ENCODE measurements around the gene UBE2G1.
"Not testable (repeated sequence)": the region's sequence is repeated elsewhere in the genome, so short reads cannot be mapped to it uniquely, and the experiment has no call there.

Gene UBE2G1

GRCh38 chr17:4375039-4375748 lies 8.7 kb upstream of the UBE2G1 start:
- DNase-seq (ENCODE audit: low read depth, low spot score) = no peak

- no peak for DNase-seq (ENCODE audit: low read depth, low spot score)
These were observed 3.2 kb upstream of the UBE2G1 start for GRCh38 chr17:4369557-4370230.

DNA sequence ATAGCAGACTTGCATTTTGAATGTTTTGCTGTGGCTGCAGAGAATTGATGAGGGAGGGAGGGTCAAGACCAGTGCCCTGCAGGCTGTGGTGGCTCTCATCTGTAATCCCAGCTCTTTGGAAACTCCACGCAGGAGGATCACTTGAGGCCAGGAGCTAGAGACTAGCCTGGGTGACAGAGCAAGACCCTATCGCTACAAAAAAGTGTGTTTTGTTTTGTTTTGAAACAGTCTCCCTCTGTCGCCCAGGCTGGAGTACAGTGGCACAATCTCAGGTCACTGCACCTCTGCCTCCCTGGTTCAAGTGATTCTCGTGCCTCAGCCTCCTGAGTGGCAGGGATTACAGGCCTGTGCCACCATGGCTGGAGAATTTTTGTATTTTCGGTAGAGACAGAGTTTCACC lies 1.9 kb upstream of the UBE2G1 start:
- DNase-seq (ENCODE audit: low read depth, low spot score) = no peak

GRCh38 chr17:4367177-4367576 lies 702 bp upstream of the UBE2G1 start:
- not testable (repeated sequence) for DNase-seq (ENCODE audit: low read depth, low spot score)

GRCh38 chr17:4365628-4366326 lies 698 bp downstream of the UBE2G1 start:
- no peak for DNase-seq (ENCODE audit: low read depth, low spot score)

DNA sequence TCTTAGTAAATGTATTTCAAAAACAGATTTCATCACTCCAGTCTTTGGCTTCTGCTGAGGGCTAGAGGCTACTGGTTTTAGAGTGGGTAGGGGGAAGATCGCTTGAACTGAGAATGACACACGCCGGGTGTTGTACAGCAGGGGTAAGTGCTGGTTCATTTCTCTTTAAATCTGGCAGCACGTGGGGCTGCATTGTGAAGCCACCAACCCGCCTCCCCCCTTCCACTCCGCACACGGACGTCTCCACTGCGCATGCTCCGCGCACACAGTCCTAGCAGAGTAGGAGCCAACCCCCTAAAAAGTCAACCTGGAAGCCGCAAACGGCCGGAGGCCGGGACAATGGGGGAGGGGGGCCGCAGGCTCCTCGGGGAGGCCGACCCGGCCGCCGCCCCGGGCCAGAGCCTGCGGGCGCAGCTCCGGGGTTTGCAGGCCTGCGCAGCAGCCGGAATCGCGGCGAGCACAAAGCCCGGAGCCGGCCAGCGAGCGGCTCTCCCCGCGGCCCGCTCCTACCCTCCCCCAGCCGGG lies 1.3 kb downstream of the UBE2G1 start:
- peak; percentile 73 for DNase-seq (ENCODE audit: low read depth, low spot score)

- no peak for DNase-seq (ENCODE audit: low read depth, low spot score)
These were observed 1.8 kb downstream of the UBE2G1 start for GRCh38 chr17:4364622-4365041.

- no peak for DNase-seq (ENCODE audit: low read depth, low spot score)
These were observed 4.3 kb downstream of the UBE2G1 start for GRCh38 chr17:4362141-4362540.

DNA sequence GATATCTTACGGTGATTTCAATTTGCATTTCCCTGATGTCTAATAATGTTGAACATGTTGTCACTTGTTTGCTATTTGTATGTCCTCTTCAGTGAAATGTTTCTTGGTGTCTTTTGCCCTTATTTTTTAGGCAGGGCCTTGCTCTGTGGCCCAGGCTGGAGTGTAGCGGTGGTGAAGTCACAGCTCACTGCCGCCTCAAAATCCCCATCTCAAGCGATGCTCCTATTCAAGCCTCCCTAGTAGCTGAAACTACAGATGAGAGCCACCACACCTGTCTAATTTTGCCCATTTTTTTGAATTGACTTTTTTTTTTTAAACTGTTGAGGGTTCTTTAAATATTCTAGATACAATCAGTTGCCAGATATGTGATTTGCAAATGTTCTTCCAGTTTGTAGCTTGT lies 8.3 kb downstream of the UBE2G1 start:
- no peak for DNase-seq (ENCODE audit: low read depth, low spot score)

GRCh38 chr17:4357671-4358070 lies 8.8 kb downstream of the UBE2G1 start:
- no peak for DNase-seq (ENCODE audit: low read depth, low spot score)

GRCh38 chr17:4357030-4357628 lies 9.3 kb downstream of the UBE2G1 start:
- DNase-seq (ENCODE audit: low read depth, low spot score) = no peak

- no peak for DNase-seq (ENCODE audit: low read depth, low spot score)
These were observed 11.5 kb downstream of the UBE2G1 start for GRCh38 chr17:4354862-4355514.

GRCh38 chr17:4354206-4354605 lies 12.3 kb downstream of the UBE2G1 start:
- no peak for DNase-seq (ENCODE audit: low read depth, low spot score)

GRCh38 chr17:4350214-4350613 lies 16.3 kb downstream of the UBE2G1 start:
- not testable (repeated sequence) for DNase-seq (ENCODE audit: low read depth, low spot score)

- DNase-seq (ENCODE audit: low read depth, low spot score) = no peak
These were observed 20.8 kb downstream of the UBE2G1 start for GRCh38 chr17:4345581-4346252.

DNA sequence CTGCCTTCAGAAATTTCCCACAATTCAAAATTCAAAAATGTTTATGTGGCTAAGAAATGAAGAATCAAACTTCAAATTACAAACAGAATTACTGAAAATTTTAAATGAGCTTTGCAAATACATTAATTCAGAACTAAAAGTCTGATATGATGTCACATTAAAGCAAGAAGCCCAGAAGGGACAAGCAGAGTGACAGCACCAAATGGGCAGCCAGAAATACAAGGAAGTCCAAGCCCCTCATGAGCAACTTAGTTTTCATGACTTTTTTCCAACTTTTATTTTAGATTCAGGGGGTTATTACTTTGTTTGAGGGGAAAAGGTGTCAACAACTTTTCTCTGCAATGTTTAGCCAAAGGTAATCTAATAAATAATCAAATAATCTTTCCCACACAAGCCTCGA lies 21.5 kb downstream of the UBE2G1 start:
- no peak for DNase-seq (ENCODE audit: low read depth, low spot score)

DNA sequence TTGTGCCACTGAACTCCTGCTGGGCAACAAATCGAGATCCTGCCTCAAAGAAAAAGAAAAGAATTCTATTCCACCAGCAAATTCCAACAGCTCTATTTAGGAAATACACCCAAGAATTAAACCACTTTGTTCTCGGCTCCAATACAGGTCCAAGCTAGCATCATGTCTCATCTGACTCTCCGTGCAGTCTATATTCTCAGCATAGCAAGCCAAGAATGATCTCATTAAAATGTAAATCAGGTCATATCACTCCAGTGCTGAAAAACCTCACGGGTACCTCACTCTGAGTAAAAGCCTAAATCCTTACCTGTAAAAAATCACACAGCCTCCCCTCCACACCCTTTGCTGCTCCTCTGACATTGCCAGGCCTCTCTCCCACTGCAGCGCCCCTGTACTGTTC lies 23.9 kb downstream of the UBE2G1 start:
- no peak for DNase-seq (ENCODE audit: low read depth, low spot score)

GRCh38 chr17:4341616-4341977 lies 24.9 kb downstream of the UBE2G1 start:
- no peak for DNase-seq (ENCODE audit: low read depth, low spot score)

GRCh38 chr17:4340914-4341615 lies 25.4 kb downstream of the UBE2G1 start:
- DNase-seq (ENCODE audit: low read depth, low spot score) = no peak

GRCh38 chr17:4334776-4335584 lies 31.5 kb downstream of the UBE2G1 start:
- DNase-seq (ENCODE audit: low read depth, low spot score) = no peak
